ENCODE data around the gene JARID2.

DNA sequence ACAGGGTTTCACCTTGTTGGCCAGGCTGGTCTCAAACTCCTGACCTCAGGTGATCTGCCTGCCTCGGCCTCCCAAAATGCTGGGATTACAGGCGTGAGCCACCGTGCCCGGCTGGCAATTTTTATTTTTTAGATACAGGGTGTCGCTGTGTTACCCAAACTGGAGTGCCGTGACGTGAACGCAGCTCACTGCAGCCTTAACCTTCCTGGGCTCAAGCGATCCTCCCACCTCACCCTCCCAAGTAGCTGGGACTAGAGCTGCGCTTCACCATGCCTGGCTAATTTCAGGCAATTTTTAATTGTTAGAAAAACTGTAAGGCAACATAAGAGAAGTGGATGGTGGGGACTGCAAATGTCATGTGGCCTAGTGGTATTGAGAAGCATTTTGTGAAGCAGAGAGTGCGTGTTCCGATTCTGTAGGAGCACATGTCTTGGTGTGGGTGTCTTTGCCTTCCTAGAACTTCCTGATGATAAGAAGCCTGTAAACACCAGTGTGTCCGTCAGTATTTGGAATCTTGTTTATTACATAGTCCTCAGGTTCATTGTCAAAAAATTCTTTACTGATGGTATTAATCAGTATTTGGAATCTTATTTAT, 18.0 kb downstream of the JARID2 start:
- TF ChIP-seq, protein P1, sequence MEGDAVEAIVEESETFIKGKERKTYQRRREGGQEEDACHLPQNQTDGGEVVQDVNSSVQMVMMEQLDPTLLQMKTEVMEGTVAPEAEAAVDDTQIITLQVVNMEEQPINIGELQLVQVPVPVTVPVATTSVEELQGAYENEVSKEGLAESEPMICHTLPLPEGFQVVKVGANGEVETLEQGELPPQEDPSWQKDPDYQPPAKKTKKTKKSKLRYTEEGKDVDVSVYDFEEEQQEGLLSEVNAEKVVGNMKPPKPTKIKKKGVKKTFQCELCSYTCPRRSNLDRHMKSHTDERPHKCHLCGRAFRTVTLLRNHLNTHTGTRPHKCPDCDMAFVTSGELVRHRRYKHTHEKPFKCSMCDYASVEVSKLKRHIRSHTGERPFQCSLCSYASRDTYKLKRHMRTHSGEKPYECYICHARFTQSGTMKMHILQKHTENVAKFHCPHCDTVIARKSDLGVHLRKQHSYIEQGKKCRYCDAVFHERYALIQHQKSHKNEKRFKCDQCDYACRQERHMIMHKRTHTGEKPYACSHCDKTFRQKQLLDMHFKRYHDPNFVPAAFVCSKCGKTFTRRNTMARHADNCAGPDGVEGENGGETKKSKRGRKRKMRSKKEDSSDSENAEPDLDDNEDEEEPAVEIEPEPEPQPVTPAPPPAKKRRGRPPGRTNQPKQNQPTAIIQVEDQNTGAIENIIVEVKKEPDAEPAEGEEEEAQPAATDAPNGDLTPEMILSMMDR (IDR thresholded peaks at IDR 0.05), result no peak
- TF ChIP-seq FOXK1 (CRISPR knock-in tag; IDR thresholded peaks at IDR 0.05) (no peak), ZNF121 (CRISPR knock-in tag; IDR thresholded peaks at IDR 0.05) (no peak), PRRX2 (CRISPR knock-in tag; IDR thresholded peaks at IDR 0.05) (no peak), JUN (CRISPR knock-in tag; IDR thresholded peaks at IDR 0.05) (no peak), CREB1 (CRISPR knock-in tag; IDR thresholded peaks at IDR 0.05) (no peak), ZNF317 (CRISPR knock-in tag; IDR thresholded peaks at IDR 0.05; ENCODE audit: borderline replicate concordance, low read depth) (no peak), SP1 (CRISPR knock-in tag; conservative IDR thresholded peaks at IDR 0.05) (no peak), TEAD1 (CRISPR knock-in tag; IDR thresholded peaks at IDR 0.05) (no peak)
- TF ChIP-seq, protein P2, sequence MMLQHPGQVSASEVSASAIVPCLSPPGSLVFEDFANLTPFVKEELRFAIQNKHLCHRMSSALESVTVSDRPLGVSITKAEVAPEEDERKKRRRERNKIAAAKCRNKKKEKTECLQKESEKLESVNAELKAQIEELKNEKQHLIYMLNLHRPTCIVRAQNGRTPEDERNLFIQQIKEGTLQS (CRISPR knock-in tag; conservative IDR thresholded peaks at IDR 0.05), result no peak
- TF ChIP-seq, protein P3, sequence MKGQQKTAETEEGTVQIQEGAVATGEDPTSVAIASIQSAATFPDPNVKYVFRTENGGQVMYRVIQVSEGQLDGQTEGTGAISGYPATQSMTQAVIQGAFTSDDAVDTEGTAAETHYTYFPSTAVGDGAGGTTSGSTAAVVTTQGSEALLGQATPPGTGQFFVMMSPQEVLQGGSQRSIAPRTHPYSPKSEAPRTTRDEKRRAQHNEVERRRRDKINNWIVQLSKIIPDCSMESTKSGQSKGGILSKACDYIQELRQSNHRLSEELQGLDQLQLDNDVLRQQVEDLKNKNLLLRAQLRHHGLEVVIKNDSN (CRISPR knock-in tag; IDR thresholded peaks at IDR 0.05), result no peak

Measured in WTC11 (cell line).